HG03354 (cell line): ENCODE results near the gene GNAL.
A peak's percentile ranks its signal among the peaks of the same experiment; 100 is the strongest.
"Not testable (repeated sequence)": the region's sequence is repeated elsewhere in the genome, so short reads cannot be mapped to it uniquely, and the experiment has no call there.

Experiments used
- ATAC-seq: cut with Tn5 transposase; IDR thresholded peaks from one replicate; pipeline ENCODE4 v1.9.1; 2021; ENCODE audit warnings: mild to moderate bottlenecking; ENCODE audit not compliant: unreplicated experiment, poor library complexity, severe bottlenecking

Gene GNAL

DNA sequence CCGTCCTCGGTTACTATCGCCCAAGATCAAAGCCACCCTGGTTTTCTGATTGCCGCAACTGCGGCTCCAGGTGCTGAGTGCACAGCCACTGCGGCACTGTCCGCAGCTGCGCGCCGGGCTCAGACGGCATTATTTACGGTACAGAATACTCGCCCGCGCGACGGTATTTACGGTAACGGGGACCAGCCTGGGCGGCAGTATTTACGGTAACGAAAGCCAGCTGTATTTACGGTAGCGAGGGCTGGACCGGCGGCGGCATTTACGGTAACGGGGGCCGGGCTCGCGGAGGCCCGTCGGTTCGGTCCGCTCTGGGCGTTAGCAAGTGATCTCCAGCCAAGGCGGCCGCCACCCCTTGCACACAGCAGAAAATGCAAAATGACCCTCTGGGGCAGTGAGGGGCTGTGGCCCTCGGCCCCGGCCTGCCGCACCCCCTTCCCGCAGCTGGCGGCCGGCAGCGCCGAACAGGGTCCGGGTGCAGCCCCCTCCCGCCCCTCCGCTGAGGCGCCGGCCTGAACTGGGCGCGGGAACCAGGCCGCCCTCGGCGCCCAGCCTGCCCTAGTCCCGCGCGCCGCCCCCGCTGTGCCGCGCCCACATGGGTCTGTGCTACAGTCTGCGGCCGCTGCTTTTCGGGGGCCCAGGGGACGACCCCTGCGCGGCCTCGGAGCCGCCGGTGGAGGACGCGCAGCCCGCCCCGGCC lies at the start of gene GNAL:
GNAL (plus strand) TSS at position 293 of the 697 bp plus-strand sequence; CDS start at position 593, 300 bp downstream.
- ATAC-seq, result peak; percentile 86

DNA sequence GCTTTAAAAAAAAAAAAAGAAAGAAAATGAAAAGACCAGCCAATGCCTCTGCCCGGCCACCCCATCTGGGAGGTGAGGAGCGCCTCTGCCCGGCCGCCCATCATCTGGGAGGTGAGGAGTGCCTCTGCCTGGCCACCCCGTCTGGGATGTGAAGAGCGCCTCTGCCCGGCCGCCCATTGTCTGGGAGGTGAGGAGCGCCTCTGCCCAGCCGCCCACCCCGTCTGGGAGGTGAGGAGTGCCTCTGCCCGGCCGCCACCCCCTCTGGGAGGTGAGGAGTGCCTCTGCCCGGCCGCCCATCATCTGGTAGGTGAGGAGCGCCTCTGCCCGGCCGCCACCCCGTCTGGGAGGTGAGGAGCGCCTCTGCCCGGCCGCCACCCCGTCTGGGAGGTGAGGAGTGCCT lies 41.8 kb upstream of the GNAL start:
- not testable (repeated sequence) for ATAC-seq

DNA sequence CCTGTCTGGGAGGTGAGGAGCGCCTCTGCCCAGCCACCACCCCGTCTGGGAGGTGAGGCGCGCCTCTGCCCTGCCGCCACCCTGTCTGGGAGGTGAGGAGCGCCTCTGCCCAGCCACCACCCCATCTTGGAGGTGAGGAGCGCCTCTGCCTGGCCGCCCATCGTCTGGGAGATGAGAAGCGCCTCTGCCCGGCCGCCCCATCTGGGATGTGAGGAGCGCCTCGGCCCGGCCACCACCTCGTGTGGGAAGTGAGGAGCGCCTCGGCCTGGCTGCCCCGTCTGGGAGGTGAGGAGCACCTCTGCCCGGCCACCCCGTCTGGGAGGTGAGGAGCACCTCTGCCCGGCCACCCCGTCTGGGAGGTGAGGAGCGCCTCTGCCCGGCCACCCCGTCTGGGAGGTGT lies 41.3 kb upstream of the GNAL start:
- ATAC-seq, result not testable (repeated sequence)

DNA sequence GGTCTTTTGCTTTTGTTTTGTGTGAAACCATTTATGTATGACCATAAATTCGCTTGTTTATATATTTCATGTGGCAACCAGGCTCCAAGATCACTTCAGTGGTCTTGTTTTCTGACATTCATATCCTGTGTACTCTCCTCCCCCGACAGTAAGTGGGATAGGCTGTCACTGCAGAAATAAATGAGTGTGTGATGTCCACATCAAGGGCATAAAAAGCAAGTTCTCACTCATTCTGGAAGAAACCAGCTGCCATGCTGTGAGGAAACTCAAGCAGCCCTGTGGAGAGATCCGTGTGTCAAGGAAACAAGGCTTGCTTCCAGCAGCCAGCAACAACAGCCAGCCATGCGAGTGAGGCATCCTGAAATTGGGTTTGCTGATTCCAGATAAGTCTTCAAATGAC lies 39.2 kb upstream of the GNAL start:
- no peak for ATAC-seq

DNA sequence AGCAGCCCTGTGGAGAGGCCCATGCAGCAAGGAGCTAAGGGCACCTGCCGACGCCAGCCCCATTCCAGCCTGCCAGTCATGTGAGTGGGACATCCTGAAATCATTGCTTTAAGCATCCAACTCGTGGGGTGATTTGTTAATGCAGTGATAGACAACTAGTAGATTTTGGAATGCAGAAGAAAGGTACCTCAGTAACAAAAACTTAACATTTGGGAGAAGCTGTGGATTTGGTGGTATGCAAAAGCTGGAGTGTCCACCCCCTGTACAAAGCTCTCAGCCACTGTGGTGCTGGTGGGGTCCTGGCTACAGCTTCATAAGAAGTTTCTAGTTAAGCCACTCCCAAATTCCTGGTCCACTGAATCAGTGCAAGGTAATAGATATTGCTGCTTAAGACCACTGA lies 37.2 kb upstream of the GNAL start:
- ATAC-seq, result no peak

DNA sequence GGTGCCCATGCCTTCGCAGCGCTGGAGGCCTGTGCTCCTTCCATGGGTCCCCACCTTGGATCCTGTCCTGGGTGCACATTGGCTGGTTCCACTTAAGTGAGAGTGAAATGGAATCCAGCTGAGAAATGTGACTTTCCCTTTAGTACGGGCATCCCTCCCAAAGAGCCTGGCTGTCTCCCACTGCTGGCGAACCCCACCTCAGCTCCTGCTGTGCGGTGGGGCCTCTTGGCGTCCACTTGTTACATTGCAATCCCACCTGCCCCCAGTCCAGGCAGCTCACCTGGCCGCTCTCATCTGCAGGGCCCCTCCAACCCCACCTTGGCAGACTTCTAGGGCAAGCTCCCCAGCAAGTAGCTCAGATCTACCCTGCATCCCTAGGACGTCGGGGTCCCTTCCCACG lies 35.5 kb upstream of the GNAL start:
- ATAC-seq, result no peak

DNA sequence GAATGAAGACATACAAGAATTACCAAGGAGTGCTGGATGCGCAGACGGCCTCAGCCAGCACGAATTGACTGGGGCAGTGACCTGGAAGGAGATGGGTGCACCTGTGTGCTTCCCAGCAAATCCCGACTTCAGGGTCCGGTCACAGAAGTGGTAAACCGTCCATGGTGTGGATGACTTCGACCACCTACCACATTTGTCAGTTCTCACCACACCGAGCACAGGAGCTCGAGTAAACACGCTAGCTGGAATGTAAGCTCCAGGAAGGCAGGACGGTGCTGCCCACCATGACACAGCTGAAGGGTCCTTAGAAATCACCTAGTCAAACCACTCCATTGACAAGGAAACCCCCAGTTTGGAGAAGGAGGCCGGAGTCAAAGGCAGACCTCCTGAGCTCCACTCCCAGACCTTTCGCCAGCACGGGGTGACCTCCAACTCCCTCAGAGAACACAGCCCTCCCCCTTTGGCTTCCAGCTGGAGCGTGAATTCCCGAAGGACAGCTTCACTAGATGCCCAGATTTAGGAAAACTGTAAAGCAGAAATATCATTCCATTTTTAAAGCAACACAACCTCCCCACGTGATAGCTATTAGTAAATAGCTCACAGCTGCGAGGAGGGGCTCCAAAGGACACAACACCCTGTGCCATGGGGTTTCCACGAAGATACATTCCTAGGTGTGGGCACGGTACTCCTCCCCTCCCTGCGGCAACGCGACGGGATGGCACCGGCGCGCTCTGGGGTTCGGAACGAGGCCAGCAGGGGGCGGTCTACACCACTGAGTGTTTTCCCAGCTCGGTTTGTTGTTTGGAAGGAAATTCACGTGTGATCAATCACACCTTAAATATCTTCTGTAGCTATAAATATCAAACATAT lies 34.1 kb upstream of the GNAL start:
- no peak for ATAC-seq

DNA sequence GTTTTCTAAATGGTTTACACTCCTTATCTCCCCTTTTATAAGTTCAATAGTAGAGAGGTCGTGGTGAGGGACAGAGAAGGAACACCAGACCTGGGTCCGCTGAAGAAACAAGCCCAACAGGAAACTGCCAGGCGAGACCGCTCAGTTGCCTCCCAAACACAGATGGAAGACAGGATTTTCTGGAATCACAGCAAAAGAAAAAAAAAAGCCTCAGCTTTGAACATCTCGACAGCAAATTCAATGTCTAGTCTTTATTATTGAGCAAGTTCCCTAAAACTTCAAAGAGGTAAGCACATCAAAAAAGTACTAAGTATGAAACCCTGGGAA lies 33.5 kb upstream of the GNAL start:
- no peak for ATAC-seq

DNA sequence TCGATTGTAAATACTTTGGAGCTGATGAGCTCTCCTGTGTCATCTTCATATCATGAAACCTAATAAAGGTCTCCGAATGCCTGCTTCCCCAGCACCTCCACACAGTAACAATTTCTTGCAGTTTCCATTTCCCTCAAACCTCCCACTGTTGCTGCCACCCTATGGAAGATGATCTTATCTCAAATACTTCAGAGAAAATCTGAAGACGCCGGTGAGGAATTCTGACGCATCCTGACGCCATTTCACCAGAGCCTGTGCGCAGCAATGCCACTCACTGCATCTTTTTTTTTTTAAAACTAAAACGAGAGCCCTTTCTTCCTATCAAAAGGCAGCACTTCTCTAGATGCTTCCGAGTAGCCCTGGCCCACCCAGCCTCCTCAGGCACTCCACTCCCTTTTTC lies 31.9 kb upstream of the GNAL start:
- no peak for ATAC-seq

DNA sequence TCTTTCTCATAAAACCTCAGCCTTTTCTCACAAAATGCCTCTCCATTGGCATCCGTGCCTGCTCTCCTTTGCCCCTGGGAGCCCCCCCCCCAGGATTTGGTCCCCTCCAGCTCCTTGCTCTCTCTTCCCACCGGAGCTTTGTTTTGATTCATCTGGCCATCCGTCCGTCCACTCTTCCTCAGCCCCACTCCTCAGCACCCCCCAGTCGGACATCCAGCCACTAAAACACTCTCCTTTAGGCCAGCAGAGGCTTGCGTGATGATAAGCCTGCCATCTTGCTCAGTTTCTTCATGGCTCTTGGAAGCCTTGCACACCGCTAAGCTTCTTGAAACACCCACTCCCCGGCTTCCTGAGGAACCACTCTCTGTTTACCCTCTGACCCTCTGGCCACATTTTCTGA lies 31.5 kb upstream of the GNAL start:
- ATAC-seq, result no peak

DNA sequence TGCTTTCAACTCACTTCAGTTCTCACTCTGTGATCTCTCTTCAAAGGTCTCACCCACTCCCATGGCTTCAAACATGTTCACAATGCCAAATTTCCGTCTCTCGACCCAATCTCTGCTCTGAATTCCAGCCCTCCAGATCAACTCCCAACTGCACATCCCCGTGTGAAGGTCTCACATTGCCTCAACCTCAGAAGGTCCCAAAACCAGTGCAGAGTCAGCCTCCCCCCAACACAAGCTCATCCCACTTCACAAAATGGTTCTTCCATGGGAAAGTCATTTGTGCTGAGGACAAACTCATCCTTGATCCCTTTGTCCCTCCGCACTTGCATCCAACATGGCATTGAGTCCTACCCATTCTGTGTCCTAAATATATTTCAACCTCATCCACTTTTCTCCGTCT lies 31.0 kb upstream of the GNAL start:
- ATAC-seq, result no peak

DNA sequence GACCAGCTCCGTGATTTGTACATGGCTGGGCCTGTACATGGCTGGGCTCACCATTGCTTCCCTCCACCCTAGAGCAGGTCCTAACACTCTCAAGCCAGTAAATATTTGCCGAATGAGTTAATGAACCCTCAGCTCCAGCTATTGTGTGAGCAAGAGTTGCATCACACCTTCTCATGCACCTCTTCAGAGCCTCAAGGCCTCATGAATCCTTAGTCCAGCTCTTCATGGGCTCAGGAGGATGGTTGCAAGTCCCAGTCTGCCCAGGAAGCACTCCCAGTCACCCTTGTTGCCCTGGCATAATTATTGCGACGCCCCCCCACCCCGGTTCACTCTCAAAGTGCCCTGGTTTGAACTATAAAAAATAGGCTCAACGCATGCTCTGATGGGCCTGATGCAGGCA lies 30.1 kb upstream of the GNAL start:
- ATAC-seq, result no peak

DNA sequence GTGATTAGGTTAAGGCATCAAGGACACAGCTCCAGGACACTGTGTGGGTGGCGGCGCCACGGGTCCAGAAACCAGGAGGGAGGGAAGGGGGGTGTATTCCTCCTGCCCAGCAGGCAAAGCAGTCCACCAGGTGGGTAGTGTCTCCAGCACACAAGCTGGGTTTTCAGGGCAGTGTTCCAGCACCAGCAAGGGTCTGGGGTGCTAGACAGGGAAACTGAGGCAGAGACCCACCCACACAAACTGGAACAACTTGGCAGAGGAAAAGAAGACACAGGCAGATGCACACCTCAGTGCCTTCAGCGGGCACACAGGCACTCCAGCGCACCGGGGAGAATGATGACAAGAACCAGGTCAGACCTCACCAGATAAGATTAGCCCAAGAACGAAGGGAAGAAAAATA lies 28.4 kb upstream of the GNAL start:
- ATAC-seq, result no peak

DNA sequence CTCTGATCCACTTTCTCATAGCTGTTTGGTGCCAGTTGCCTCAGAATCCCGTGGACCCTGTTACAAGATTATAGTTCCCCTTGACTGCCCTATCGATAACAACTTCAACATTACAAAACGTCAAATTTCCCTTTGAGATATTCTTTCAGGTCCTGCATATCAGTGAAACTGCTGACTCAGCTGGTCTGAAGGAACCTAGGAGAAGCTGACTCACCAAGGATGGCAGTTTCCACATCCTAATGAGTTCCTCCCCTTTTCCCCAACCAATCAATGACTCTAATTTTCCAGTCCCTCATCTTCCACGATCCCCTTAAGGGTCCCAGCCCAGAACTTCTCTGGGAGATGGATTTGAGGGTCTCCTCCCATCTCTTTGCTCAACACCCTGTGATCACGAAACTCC lies 27.6 kb upstream of the GNAL start:
- no peak for ATAC-seq

DNA sequence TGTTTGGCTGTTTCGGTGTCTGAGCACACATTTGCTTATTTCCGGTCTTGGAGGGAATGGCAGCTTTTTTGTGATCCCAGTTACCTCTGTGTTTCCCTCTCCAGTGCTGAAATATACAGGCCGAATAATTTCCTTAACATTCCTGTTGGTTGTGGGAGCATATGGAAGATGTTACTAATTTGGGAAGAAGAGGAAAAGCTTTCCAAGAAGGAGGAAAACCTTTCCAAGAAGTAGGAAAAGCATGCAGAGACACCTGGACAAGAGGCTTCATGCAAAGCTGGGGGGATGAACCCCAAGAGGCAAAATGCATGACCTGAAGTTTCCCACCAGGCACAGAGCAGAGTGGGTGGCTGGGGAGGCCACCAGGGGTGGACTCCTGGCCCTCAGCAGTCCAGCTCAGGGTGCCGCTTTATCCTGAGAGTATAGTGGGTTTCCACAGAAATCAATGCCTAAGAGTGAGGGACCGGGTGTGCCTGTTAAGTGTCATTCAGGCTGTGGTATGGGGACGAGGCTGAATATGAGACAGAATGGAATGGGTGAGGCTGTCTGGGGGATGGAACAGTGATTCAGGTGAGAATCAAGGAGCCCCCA lies 25.5 kb upstream of the GNAL start:
- no peak for ATAC-seq

DNA sequence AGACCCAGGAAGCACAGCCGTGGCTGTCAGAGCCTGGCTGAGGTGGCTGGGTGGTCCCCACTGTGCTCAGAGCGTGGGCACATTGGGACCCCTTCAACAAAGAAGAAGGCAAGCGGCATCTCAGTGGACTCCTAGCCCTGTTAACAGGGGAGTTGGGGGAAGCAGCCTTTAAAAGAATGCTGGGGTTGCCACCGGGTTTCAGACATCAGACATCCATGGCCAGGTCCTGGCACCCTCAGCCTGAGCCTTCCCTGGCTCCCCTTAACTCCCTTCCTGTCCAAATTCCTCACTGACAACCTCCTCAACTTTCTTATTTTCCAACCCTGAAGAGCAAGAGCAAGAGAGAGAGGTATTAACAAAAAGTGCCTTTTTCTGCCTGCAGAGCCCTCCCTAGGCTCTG lies 24.8 kb upstream of the GNAL start:
- ATAC-seq, result no peak

DNA sequence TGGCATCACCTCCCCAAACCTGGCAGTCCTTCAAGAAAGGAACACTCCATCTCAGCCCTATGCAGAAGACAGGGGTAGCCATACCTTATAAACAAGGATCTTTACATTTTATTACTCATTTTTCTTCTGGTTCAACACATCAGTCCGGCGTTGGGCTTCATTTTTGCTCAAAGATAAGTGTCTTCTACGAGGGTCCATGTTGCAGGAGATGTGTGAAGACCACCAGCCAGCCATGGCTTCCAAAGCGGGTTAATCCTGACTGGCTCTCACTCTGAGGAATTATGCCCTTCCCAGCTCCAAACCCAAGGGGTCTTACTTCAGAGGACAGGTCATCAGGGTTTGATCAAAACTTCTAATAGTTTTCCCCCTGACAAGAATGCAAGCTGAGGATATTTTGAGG lies 23.9 kb upstream of the GNAL start:
- ATAC-seq, result no peak

DNA sequence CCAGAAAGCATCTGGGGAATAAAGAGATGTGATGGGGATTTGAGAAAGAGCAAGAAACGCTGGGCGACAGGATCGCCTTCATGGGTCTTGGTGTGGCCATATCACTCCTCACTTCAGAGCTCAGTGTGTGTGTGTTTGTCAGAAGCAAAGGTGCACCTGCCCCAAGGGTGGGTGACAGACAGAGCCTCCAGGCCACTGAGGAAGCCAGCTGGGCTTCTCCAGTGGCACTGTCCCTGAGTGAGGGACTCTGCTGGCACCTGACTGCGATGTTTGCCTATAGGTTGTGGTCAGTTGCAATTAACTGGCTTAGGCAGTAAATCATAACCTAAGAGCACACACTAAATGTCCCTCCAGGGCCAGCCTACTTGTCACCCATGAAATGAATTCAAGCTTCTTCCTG lies 23.5 kb upstream of the GNAL start:
- no peak for ATAC-seq

DNA sequence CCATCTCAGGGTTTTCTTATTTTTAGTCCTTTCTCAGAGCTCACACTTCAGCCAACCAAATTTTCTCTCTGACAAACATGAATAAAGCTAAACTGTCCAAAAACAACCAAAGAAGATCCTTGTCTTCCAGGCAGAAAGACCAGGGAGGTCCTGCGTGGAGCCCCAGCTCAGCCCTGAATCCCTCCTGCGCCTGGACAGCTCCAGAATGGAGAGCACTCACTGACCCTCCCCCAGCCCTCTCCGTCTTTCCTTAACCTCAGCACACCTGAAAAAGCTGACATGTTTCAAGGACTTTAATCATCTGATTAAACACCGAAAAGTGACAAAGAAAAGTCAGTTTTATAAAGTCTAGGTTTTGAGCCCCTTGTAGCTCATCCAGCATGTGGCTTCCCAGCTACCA lies 22.9 kb upstream of the GNAL start:
- no peak for ATAC-seq

DNA sequence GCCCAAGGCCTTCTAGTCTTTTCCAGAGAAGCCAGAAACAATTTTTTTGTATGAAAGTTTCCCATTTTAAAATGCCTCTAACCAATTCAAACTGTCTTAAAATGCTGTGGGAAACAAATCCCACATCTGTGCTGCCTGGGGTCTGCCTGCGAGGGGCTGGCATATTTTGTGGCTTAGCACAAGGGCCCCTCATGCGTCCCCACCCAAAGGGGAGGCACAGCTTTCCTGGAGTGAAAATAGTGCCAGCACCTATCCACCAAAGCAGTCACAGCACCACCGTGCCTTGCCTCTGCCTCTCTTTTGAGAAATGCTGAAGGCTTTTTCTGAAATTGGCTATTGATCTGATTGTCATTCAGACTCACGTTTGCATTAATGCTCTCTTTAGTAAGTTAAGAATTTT lies 22.2 kb upstream of the GNAL start:
- ATAC-seq, result no peak

DNA sequence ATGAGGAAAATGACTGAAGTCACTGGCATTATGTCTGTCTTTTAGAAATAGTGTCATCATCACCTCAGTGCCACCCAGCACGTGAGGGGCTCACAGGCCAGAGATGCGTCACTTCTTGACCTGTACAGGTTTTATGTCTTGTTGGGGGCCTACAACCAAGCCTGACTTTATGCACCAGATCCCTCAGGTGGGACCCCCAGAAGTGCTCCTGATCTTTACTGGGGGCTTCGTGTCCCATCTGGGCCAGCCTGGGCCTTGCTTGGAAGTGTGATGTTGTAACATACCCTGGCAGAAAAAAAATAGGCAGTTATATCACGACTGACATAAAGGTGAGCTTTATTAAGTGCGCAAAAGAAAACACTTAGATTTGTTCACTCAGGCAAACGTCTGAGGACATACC lies 21.5 kb upstream of the GNAL start:
- no peak for ATAC-seq
